Body of pancreas (tissue), 4 donors: Measurements from ENCODE around the gene HRH3.

ENCODE experiments used
- CTCF ChIP-seq, 7 experiments: fragments of 450-650 bp in 4 of 7; fragments of 200-600 bp in 3 of 7; sonication (generic) in 3 of 7; IDR thresholded peaks; one replicate each; pipeline ENCODE4 v1.5.1; 2016 to 2019; ENCODE audit warnings: antibody characterized with exemption in 7 of 7
- POLR2A ChIP-seq, 3 donors: fragments of 450-650 bp; IDR thresholded peaks; one replicate each; pipeline ENCODE4 v1.6.1; 2016; ENCODE audit warnings: antibody characterized with exemption in 3 of 3, mild to moderate bottlenecking in 2 of 3

DNA sequence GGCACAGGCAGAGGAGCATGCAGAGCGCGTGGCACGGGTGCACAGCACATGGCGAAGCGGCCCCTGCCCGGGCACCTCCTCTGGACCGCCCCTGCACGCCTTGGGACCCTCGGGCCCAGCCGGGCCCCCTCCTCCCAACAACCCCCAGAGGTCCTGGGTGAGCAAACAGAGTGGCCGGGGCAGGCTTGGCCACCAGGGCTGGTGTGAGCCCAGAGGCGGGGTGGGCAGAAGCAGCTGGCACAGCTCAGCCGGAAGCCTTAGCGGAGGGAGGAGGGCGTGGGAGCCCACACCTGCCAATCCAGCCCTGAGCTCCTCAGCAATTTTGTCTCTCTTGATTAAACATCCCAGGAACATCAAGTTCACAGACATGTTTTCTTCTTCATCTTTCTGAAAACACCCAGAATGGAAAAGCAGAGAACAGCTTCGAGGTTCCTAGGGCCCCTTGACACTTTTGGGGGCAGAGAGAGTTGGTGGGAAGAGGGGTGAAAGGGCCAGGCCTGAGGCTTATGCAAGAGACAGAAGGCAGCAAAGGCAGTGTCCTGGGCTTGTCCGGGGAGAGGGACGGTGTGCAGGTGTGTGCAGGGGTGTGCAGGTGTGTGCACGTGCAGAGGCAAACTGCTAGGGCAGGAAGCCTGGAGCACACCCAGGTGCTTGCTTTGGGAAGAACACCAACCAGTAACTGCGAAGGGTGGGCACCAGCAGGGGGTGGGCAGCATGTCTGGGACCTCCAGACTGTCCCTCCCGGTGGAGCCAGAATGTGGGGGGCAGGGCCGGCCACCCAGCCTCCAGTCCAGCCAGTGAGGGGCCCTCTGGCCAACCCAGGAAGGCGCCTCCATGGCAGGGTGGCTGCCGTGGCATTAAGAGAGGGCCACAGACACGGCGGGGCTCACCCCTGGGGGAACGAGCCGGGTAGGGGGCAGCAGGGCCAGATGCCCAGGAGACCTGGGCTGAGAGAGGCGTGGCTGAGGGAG is 4.8 kb downstream of the HRH3 start:
- TF ChIP-seq CTCF (IDR thresholded peaks at IDR 0.05) (no peak), POLR2A (IDR thresholded peaks at IDR 0.05) (no peak)
